RCC 7860 (cell line): Measurements from ENCODE around the gene CDC45.
A peak's percentile ranks its signal among the peaks of the same experiment; 100 is the strongest.
"Not testable (repeated sequence)": the region's sequence is repeated elsewhere in the genome, so short reads cannot be mapped to it uniquely, and the experiment has no call there.

Source experiments
- DNase-seq: peaks from one replicate; pipeline ENCODE4 v3.0.0-alpha.2; 2015; ENCODE audit warnings: low spot score
- FAIRE-seq: peaks from 2 replicates; lab custom pipeline; 2012; peaks lifted over from hg19 to GRCh38; lab: Jason Lieb, UNC

CDC45 gene, protein sequence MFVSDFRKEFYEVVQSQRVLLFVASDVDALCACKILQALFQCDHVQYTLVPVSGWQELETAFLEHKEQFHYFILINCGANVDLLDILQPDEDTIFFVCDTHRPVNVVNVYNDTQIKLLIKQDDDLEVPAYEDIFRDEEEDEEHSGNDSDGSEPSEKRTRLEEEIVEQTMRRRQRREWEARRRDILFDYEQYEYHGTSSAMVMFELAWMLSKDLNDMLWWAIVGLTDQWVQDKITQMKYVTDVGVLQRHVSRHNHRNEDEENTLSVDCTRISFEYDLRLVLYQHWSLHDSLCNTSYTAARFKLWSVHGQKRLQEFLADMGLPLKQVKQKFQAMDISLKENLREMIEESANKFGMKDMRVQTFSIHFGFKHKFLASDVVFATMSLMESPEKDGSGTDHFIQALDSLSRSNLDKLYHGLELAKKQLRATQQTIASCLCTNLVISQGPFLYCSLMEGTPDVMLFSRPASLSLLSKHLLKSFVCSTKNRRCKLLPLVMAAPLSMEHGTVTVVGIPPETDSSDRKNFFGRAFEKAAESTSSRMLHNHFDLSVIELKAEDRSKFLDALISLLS

DNA sequence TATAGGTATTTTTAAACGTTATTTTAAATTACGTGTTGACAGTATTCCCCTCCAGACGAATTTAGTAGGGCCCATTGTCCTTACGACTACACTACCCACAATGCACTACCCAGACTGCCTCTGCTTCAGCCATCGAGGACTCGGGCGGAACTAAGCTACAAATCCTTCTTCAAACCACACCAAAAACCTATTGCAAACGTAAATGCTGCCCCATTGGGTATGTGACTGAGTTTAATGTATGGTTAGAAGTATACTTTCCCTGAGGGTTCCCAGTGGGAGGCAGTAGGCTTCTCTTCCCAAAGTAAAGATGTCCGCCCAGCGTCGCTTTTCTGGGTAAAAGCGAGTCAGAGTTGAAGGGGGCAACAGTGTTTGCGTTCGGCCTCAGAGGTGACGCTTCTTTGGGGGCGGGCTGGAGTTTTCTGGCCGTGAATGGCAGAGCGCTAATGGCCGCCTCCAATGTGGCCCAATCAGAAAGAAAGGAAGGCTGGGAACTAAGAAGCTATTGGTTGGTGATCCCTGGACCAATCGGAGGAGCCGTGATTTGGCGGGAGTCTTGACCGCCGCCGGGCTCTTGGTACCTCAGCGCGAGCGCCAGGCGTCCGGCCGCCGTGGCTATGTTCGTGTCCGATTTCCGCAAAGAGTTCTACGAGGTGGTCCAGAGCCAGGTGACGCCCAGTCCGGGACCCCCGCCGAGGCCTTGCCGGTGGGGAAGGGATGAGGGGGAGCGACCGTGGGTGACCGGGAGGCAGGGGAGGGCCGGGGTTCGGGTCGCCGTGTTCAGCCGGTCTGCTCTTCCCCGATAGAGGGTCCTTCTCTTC lies at the start of gene CDC45:
CDC45 (plus strand) TSS at position 566 of the 818 bp plus-strand sequence; CDS start at position 615, 49 bp downstream.
- DNase-seq (peak; percentile 94), FAIRE-seq (peak; percentile 83)

DNA sequence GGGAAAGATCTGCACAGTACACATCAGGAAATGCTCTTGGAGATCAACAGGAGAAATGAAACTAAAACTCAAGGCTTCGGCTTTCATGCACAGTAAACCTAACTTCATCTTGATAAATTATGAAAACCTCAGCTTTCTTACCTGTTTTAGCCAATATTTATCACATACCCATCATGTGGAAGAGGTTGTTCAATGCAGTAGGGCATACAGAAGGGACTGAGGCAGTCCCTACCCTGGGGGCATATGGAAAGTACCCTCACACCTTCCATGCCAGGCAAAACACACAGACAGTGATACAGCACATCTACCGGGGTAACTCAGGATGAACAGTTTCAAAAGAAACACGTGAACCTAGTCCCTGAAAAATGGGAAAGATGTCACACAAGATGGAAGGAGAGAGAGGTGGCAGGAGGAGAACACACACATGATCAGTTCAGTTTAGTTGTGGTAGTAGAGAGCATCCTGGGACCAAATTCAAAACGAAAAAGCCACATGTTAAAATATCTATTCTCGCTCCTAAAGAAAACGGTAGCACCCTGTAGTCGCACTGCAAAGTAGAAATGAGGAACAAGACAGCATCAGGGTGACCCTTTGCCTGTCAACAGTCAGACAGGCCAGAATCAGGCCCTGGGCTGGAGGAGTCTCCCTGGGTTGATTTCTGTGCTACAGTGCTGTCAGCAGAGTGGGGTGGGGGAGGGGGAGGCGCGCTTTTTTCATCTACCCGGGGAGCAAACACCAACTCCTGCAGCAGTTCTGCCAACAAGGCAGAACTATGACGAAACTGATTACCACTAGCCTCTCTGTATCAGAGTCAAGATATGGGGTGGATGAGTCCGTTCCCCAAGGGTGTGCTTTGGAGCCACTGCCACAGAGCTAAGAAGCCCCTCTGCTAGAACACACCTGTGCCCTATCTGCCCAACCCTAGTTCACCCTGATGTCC lies 49.5 kb upstream of the CDC45 start:
- FAIRE-seq (no peak), DNase-seq (peak; percentile 18)

DNA sequence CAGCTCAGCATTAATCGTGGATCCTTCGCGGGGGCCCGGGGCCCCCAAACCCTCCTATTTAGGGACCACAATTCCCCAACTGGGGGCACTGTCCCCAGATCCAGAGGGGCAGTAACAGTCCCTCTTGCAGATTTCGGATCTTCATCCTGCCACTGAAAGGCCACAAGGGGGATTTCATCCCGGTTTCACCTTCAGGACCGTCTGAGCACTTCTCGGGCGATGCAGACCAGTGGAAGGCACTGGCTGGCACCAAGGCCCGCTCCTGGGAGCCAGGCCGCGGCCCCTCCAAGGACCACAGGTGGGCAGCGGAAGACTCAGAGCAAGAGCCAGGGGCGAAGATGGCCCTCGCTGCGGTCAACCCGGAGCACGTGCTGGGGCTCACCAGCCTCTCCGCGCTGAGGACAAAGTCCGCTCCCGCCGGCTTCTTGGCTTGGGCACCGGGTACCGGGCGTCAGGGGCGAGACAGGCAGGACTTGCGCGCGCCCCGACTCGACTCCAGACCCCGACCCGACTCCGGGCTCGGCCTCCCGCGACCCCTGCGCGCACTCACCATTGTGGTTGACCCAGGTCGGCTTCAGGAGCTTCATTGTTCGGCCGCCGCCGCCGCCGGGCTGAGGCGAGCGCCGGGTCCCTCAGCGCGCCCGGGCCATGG lies 48.7 kb upstream of the CDC45 start:
- DNase-seq (no peak), FAIRE-seq (no peak)

GRCh38 chr22:19431649-19432132 lies 48.0 kb upstream of the CDC45 start, which contains the start of gene HIRA:
Gene HIRA, minus strand, starts transcription at chr22:19431733. Its CDS starts 257 bp downstream, at chr22:19431476.
- DNase-seq (peak; percentile 56), FAIRE-seq (no peak)

DNA sequence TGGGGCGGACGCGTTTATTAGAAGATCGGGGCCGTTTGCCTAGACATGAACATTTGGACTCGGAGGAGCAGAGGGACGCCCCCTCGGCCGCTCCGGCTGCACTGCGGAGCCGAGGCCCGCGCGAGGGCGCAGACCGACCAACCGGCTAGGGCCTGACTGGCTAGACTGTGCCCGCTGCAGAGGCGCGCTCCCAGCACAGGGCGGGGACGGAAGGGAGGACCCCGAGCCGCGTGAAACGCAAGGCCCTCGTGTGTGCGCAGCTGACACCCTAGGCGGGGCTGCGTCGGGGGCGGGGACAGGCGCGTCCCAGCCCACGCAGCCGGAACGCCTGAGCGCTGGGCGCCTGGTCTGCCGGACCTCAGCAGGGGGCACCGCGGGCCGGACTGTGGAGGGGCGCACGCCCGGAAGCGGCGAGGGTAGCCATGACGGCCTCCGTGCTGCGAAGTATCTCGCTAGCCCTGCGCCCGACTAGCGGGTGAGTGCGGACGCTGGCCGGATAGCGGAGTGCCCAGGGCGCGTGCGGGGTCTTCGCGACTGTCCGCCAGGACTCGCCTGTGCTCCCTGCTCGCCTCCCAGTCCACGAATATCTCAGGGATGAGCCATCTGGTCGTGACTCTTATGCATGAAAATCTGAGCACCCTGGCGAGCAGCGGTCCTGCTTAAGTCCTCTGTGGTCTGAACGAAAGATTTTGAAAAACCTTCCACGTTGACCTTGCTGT lies 47.4 kb upstream of the CDC45 start, which contains the start of gene MRPL40:
MRPL40 (plus strand) TSS at position 413 of the 719 bp plus-strand sequence; CDS start at position 423, 10 bp downstream.
- peak; percentile 83 for DNase-seq
- FAIRE-seq: no peak

DNA sequence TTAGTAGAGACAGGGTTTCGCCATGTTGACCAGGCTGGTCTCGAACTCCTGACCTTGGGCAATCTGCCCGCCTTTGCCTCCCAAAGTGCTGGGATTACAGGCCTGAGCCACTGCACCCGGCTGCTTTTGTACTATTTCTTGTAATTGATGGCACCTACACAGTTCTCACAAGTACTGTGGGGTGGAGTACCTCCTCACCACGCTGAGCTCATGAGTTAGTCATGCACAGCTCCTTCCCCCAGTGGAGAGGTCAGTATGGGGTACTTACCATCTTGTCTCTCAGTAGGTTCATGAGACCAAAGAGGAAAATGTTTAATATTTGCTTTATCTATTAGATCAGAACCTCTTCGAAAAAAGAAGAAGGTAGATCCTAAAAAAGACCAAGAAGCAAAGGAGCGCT lies 45.3 kb upstream of the CDC45 start:
- DNase-seq: peak; percentile 11
- FAIRE-seq: no peak

GRCh38 chr22:19434829-19435580 lies 44.7 kb upstream of the CDC45 start:
- DNase-seq (no peak), FAIRE-seq (no peak)

DNA sequence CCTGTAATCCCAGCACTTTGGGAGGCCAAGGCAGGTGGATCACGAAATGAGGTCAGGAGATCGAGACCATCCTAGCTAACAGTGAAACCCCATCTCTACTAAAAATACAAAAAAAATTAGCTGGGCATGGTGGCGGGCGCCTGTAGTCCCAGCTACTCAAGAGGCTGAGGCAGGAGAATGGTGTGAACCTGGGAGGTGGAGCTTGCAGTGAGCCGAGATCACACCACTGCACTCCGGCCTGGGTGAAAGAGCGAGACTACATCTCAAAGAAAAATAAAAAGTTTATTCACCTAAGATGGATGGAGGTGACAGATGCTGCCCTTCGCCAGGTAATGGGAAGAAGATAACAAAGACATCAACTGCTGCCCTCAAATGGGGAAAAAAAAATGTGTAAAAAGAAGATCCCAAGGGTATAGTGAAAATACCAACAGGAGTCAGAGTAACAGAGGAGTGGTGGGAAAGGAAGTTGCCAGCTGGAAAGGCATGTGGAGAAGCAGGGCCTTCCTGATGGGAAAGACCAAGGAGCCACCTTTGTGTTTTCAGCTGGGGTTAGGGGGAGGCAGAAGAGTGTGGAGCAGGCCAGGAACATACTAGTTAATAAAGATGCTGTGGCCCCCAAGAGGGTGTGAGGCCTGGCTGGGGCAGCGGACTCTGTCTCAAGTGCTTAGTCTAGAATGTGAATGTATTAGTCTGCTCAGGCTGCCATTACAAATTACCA lies 43.1 kb upstream of the CDC45 start:
- FAIRE-seq: not testable (repeated sequence)

DNA sequence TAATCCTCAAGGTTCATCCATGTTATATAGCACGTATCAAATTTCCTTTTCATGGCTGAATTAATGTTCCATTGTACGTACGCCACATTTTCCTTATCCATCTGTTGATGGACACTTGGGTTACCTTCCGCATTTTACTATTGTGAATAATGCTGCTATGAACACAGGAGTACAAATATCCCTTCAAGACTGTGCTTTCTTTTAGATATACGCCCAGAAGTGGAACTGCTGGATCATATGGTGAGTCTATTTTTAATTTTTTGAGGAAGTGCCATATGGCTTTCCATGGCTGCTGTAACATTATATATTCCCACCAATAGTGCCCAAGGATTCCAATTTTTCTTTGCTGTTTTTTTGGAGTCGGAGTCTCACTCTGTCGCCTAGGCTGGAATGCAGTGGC lies 41.4 kb upstream of the CDC45 start:
- no peak for DNase-seq
- FAIRE-seq: no peak

More for the DNA sequence above, 43.1 kb upstream of the CDC45 start:
- DNase-seq: not testable (repeated sequence)

GRCh38 chr22:19440411-19441195 lies 39.1 kb upstream of the CDC45 start:
- FAIRE-seq: no peak
- DNase-seq: no peak

GRCh38 chr22:19442166-19442565 lies 37.6 kb upstream of the CDC45 start:
- DNase-seq: no peak
- no peak for FAIRE-seq

- no peak for FAIRE-seq
These were observed 36.0 kb upstream of the CDC45 start for GRCh38 chr22:19443544-19444211.

DNA sequence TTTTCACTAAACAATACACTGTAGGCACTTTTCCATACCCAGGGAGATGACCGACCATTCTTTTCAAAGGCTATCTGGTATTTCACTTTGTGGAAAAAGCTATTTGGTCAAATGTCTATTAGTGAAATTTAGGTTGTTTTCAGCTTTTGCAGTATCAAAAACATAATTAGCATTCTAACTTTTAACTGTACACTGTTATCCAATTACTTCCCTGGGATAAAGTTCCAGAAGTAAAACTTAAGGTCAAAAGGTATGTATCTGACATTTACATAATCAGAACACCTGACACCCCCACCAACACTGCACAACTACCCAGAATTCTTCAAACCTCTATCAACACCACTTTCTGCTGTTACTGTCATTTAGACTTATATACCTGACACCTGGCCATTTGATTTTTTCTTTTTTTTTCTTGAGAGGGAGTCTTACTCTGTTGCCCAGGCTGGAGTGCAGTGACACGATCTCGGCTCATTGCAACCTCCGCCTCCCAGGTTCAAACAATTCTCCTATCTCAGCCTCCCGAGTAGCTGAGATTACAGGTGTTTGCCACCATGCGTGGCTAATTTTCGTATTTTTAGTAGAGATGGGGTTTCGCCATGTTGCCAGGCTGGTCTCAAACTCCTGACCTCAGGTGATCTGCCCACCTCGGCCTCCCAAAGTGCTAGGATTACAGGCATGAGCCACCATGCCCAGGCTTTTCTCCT lies 34.3 kb upstream of the CDC45 start:
- FAIRE-seq, DNase-seq: not testable (repeated sequence)

More at GRCh38 chr22:19443544-19444211, 36.0 kb upstream of the CDC45 start:
- no peak for DNase-seq

GRCh38 chr22:19446603-19447329 lies 33.0 kb upstream of the CDC45 start:
- FAIRE-seq: no peak
- no peak for DNase-seq
